ENCODE data around the gene HJV. TPM values are rescaled to one million over a fixed set of nuclear protein-coding genes. Genes with fewer than 3 reads are reported as not detected.
A peak's percentile ranks its signal among the peaks of the same experiment; 100 is the strongest.
"Not testable (repeated sequence)": the region's sequence is repeated elsewhere in the genome, so short reads cannot be mapped to it uniquely, and the experiment has no call there.

Gene HJV
- 0.13 and 1.2 TPM in 2 replicates for total RNA-seq (2014; rRNA removed)
- 0.95 TPM for polyA plus RNA-seq (2012)

- peak; percentile 75 for DNase-seq (ENCODE audit: low read depth)
Measured at GRCh38 chr1:146021622-146022402, at the start of gene HJV. TSS of gene HJV (minus strand) at chr1:146021735. CDS start at chr1:146020231, 1,504 bp downstream.

GRCh38 chr1:146059148-146059547 lies 37.6 kb upstream of the HJV start:
- peak; percentile 19 for DNase-seq (ENCODE audit: low read depth)

GRCh38 chr1:146051852-146052676 lies 30.5 kb upstream of the HJV start:
- DNase-seq (ENCODE audit: low read depth), result peak; percentile 99

DNA sequence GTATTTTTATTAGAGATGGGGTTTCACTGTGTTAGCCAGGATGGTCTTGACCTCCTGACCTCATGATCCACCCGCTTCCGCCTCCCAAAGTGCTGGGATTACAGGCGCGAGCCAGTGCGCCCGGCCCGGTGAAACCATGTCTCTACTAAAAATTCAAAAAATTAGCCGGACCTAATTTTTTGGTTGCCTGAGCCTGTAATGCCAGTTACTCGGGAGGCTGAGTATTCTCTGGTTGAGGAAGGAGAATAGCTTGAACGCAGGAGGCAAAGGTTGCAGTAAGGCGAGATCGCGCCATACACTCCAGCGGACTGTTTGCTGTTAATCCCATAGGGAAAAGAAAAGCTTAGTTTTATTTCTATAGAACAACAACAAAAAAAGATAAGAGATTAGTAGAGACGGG lies 29.9 kb upstream of the HJV start:
- DNase-seq (ENCODE audit: low read depth), result no peak

GRCh38 chr1:146050652-146050963 lies 29.1 kb upstream of the HJV start:
- not testable (repeated sequence) for DNase-seq (ENCODE audit: low read depth)

- not testable (repeated sequence) for DNase-seq (ENCODE audit: low read depth)
Measured at GRCh38 chr1:146049866-146050651, 28.5 kb upstream of the HJV start.

DNA sequence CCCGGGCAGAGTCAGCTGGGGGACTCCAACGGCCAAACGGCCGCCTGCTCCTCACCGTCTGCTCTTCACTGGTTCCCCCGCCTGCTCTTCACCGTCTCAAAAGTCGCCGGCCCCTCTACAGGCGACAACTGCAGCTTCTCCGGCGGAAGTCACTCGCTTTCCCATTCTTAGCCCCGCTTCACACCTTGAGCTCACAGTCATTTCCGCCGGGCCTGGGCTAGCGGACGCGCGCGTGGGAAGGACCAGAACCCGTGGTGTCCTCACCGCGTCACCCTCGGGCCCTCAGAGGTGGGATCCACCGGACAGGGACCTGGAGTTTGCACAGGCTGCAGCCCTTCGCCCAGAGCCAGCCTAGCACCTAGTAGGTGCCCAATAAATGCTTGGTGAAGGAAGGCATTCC lies 27.9 kb upstream of the HJV start:
- no peak for DNase-seq (ENCODE audit: low read depth)

GRCh38 chr1:146048514-146049115 lies 27.1 kb upstream of the HJV start:
- peak; percentile 17 for DNase-seq (ENCODE audit: low read depth)

DNA sequence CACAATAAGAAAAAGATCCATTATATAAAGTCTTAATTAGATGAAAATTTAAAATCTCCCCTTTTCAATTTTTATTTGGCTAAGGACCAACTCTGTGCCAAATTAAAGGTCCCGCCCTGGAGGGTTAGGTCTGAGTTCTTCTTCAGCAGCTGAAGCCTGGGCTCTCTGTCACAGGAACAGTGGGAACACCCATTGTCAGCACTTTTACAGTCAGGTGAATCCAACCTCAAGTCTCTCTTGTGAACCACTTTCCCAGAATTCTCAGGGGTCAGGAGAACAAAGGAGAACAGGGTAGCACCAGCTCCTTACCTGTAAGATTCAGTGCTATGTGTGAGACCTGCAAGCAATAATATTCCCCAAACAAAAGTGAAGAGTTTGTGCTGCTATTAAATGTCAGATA lies 25.1 kb upstream of the HJV start:
- DNase-seq (ENCODE audit: low read depth), result no peak

DNA sequence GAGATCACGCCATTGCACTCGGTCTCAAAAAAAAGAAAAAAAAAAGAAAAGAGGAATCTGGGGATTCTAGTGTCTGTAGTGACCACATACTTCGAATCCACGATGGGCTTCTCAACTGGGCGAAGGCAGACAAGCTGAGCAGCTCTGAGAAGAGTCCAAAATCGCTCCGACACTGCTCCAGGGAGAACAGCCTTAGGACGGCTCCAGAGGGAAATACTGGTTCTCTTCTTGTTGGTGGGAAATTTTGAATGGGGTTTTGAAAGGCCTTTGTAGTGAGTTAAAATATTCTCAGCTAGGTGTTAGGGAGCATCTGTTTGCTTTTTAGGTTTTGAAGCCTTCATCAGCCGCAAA lies 18.3 kb upstream of the HJV start:
- peak; percentile 7 for DNase-seq (ENCODE audit: low read depth)

DNA sequence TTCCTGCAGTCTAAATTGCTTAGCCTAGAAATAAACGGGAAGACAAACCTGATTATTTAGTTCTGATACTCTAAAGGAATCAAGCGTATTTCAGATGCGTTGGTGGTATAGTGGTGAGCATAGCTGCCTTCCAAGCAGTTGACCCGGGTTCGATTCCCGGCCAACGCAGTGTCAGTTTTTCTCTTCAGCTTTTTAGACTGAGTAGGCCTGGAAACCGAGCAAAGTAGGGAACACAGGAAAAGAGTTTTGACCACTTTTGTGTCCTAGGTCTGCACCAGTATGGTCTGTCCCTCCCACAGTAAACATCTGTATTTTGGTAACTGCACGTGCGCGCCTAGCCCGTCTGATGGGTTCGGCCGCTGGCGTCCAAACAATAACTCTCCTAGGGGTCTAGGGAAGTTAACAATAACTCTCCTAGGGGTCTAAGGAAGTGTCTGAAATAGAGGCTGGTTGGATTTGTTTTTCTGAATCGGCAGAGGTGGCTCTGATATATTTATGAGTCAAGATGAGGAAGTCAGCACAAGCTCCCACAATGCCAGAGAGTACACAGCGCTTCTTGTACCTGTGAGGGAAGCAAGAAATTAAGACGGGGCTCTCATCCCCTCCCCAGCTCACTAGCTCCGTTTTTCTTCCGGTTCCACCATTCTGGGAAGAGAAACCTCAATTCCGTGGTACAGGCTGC lies 15.6 kb upstream of the HJV start:
- DNase-seq (ENCODE audit: low read depth), result peak; percentile 90

GRCh38 chr1:146036241-146036964 lies 14.9 kb upstream of the HJV start:
- DNase-seq (ENCODE audit: low read depth), result no peak

GRCh38 chr1:146035048-146035423 lies 13.5 kb upstream of the HJV start:
- no peak for DNase-seq (ENCODE audit: low read depth)

- peak; percentile 64 for DNase-seq (ENCODE audit: low read depth)
Measured at GRCh38 chr1:146032631-146033219, 11.2 kb upstream of the HJV start.

DNA sequence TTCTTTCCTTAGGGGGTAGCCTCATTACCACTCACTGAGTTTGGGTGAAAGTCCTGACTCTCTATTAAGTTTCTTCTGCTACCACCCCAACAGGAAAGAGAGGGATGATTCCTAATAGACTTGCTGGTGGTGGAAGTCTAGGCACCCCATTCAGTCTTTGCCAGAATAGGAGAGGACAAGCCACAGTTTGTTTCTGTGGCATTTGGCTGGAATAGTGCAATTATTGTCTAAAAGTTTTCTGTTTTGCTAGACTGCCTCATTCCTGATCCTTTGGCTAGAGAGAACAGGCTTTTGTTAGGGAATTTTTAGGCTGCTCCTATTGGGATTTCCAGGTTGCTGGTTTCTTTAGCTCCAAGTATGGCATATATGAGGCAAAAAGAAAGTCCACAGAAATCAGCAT lies 9.9 kb upstream of the HJV start:
- no peak for DNase-seq (ENCODE audit: low read depth)

GRCh38 chr1:146029117-146029516 lies 7.6 kb upstream of the HJV start:
- DNase-seq (ENCODE audit: low read depth), result no peak

- not testable (repeated sequence) for DNase-seq (ENCODE audit: low read depth)
Measured at GRCh38 chr1:146026650-146027049, 5.1 kb upstream of the HJV start.

- peak; percentile 47 for DNase-seq (ENCODE audit: low read depth)
Measured at GRCh38 chr1:146025787-146026495, 4.4 kb upstream of the HJV start.

DNA sequence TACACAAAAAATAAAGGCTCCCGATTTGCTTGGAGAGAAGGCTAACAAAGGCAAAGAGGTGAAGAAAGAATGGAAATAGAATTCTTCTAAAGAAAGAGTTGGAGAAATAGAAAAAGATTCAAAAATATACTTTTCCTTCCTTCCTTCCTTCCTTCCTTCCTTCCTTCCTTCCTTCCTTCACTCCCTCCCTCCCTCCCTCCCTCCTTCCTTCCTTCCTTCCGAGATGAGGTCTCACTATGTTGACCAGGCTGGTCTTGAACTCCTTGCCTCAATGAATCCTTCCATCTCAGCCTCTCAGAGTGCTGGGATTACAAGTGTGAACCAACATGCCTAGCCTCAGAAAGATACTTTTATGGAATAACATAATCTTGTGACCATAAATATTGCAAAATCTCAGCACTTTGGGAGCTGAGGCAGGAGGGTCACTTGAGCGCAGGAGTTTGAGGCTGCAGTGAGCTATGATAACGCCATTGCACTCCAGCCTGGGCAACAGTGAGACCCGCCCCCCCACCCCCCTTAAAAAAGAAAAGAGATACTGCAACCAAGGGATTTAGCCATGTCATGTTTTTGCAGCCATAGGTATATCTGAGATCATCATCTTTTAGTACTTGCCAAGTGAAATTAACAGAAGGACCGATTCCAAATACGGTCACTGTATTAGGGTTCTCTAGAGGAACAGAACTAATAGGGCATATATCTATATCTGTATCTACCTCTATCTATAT lies 1.0 kb upstream of the HJV start:
- DNase-seq (ENCODE audit: low read depth), result no peak

Measured in LHCN-M2 (cell line).